ENCODE results near the gene UBE2B.
"Not testable (repeated sequence)": the region's sequence is repeated elsewhere in the genome, so short reads cannot be mapped to it uniquely, and the experiment has no call there.

The UBE2B gene

DNA sequence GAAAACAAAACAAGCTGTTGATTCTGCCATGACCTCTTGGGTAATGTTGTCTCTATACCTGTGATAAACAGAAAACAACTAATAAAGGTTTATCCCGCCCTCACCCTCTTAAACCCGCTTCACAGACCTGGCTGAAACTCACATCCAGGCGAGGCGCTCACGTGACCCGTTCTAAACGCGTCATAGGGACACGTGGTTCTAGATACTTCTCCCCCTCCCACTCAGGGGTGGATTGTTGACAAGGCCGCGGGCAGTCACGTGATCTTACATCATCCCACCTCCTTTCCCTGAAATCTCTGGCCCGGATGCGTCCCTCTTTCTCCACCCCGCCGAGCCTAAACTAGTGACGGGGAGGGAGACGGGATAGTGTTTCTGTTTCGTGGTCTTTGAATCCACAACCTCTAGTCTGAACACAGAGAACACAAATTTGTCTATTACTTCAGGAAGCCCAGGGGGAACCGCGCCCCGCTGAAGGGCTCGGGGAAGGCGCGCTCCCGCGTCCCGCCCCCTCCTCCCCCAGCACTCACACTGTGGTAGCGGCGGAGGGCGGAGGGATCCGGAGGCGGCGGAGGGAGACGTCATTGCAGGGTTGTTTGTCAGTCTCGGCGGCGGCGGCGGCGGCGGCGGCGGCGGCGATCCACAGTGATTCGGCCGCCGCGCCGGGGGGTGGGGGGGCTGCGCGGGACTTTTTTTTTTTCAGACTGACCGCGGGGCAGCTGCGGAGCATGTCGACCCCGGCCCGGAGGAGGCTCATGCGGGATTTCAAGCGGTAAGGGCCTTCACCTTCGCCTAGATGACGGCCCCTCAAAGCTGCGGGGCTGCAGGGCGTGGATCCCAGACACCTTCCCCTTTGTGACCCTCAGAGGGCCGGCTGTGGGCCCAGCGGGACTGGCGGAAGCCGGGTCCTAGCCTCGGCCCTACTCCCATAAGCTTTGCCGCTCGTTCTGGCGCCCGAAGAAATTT, at the start of gene UBE2B:
UBE2B (plus strand) TSS at position 699 of the 963 bp plus-strand sequence; CDS start at position 726, 27 bp downstream.
- TF ChIP-seq, protein P1, sequence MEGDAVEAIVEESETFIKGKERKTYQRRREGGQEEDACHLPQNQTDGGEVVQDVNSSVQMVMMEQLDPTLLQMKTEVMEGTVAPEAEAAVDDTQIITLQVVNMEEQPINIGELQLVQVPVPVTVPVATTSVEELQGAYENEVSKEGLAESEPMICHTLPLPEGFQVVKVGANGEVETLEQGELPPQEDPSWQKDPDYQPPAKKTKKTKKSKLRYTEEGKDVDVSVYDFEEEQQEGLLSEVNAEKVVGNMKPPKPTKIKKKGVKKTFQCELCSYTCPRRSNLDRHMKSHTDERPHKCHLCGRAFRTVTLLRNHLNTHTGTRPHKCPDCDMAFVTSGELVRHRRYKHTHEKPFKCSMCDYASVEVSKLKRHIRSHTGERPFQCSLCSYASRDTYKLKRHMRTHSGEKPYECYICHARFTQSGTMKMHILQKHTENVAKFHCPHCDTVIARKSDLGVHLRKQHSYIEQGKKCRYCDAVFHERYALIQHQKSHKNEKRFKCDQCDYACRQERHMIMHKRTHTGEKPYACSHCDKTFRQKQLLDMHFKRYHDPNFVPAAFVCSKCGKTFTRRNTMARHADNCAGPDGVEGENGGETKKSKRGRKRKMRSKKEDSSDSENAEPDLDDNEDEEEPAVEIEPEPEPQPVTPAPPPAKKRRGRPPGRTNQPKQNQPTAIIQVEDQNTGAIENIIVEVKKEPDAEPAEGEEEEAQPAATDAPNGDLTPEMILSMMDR (conservative IDR thresholded peaks at IDR 0.05; ENCODE audit: low read depth): no peak
- ChIA-PET POLR2A (ENCODE audit: low non-redundant PET) (interaction anchor here (0.5 to 1.3 kb wide), 5 partner anchors 10 to 278 kb away, joined by 3 to 4 read pairs (median 4); no protein-coding TSS in a partner anchor), CTCF (interaction anchor here (0.6 to 1.5 kb wide), 5 partner anchors 9 to 187 kb away, joined by 3 read pairs; no protein-coding TSS in a partner anchor)
- H3K27ac ChIP-seq: peak within 1 kb of the TSS; percentile 94
- peak; percentile 100 for DNase-seq (ENCODE audit: low spot score)

DNA sequence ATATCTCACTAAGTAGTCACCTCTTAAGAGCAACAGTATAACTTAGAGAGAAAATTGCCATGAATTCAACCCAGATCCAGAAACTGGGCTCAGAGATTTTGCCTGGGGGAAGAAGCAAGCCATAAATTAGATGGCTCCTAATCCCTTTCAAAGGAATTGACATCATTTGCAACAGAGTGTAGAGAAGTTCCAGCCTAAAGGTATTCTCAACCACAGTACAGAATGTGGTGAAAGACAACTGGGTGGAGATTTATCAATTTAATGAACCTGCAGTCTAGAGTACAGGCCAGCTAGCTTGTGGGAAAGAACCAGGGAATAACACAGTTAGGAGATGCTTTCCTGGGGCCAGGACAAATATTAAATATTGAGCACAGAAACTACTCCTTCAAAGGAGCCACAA, 44.0 kb upstream of the UBE2B start:
- no peak overlapping the region for H3K27ac ChIP-seq
- TF ChIP-seq, protein P1 (conservative IDR thresholded peaks at IDR 0.05; ENCODE audit: low read depth): no peak
- DNase-seq (ENCODE audit: low spot score): no peak
- CTCF ChIA-PET: interaction anchor here (0.6 kb wide), 1 partner anchor 251 kb away, joined by 4 read pairs; no protein-coding TSS in a partner anchor
- POLR2A ChIA-PET (ENCODE audit: low non-redundant PET): no interaction called here

GRCh38 chr5:134328619-134329018, 42.8 kb upstream of the UBE2B start:
- ChIA-PET CTCF (no interaction called here), POLR2A (ENCODE audit: low non-redundant PET) (no interaction called here)
- TF ChIP-seq, protein P1 (conservative IDR thresholded peaks at IDR 0.05; ENCODE audit: low read depth): no peak

DNA sequence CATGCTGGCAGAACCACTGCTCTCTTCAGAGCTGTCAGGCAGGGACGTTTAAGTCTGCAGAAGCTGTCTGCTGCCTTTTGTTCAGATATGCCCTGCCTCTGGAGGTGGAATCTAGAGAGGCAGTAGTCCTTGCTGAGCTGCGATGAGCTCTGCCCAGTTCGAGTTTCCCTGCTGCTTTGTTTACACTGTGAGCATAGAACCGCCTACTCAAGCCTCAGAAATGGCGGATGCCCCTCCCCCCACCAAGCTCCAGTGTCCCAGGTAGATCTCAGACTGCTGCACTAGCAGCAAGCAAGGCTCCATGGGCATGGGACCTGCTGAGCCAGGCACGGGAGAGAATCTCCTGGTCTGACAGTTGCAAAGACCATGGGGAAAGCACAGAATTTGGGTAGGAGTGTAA, 34.5 kb upstream of the UBE2B start:
- H3K27ac ChIP-seq; CTCF ChIA-PET; DNase-seq (ENCODE audit: low spot score); POLR2A ChIA-PET (ENCODE audit: low non-redundant PET): not testable (repeated sequence)

More at GRCh38 chr5:134328619-134329018, 42.8 kb upstream of the UBE2B start:
- DNase-seq (ENCODE audit: low spot score): no peak
- no peak overlapping the region for H3K27ac ChIP-seq

DNA sequence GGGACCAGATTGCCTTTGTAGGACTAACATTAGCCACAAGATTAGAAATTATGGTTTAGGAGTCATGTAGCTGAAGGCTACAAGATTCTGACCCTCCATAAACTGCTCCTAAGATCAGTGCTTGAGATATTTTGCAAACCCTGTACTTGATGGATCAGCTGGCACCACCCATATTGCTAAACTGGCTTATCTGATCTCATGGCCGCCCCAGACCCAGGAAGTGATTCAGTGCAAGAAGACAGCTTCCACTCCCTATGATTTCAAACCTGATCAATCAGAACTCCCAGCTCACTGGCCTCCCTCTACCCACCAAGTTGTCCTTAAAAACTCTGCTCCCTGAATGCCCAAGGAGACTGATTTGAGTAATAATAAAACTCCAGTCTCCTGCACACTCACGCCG, 27.9 kb upstream of the UBE2B start:
- H3K27ac ChIP-seq; POLR2A ChIA-PET (ENCODE audit: low non-redundant PET); CTCF ChIA-PET; DNase-seq (ENCODE audit: low spot score): not testable (repeated sequence)

DNA sequence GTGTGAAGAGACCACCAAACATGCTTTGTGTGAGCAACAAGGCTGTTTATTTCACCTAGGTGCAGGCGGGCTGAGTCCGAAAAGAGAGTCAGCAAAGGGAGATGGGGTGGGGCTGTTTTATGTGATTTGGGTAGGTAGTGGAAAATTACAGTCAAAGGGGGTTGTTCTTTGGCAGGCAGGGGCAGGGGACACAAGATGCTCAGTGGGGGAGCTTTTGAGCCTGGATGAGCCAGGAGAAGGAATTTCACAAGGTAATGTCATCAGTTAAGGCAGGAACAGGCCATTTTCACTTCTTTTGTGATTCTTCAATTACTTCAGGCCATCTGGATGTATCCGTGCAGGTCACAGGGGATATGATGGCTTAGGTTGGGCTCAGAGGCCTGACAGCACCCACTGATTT, 25.9 kb upstream of the UBE2B start:
- H3K27ac ChIP-seq; POLR2A ChIA-PET (ENCODE audit: low non-redundant PET); DNase-seq (ENCODE audit: low spot score); CTCF ChIA-PET: not testable (repeated sequence)

- CTCF ChIA-PET: no interaction called here
- peak; percentile 49 for DNase-seq (ENCODE audit: low spot score)
- POLR2A ChIA-PET (ENCODE audit: low non-redundant PET): no interaction called here
- H3K27ac ChIP-seq: no peak overlapping the region
- TF ChIP-seq, protein P1 (conservative IDR thresholded peaks at IDR 0.05; ENCODE audit: low read depth): no peak
Measured at GRCh38 chr5:134345996-134346395, 25.4 kb upstream of the UBE2B start.

- DNase-seq (ENCODE audit: low spot score): no peak
- TF ChIP-seq, protein P1 (conservative IDR thresholded peaks at IDR 0.05; ENCODE audit: low read depth): no peak
- CTCF ChIA-PET: interaction anchor here (0.5 kb wide), 1 partner anchor 427 kb away, joined by 3 read pairs; no protein-coding TSS in a partner anchor
- POLR2A ChIA-PET (ENCODE audit: low non-redundant PET): no interaction called here
- no peak overlapping the region for H3K27ac ChIP-seq
Measured at GRCh38 chr5:134349463-134349862, 21.9 kb upstream of the UBE2B start.
